Heart right ventricle (tissue), 16 donors: Measurements from ENCODE around the gene MCIDAS. TPM values are rescaled to one million over a fixed set of nuclear protein-coding genes. Genes with fewer than 3 reads are reported as not detected.
A peak's percentile ranks its signal among the peaks of the same experiment; 100 is the strongest.

Source experiments
- ATAC-seq, 8 donors: fragments of 200-7000 bp; cut with Tn5 transposase; one replicate each; pipeline ENCODE4 v1.9.1; 2020; ENCODE audit warnings: mild to moderate bottlenecking in 8 of 8, moderate library complexity in 8 of 8, moderate number of reproducible peaks in 1 of 8
- DNase-seq, 2 donors: peaks; one replicate each; pipeline ENCODE4 v3.0.0-alpha.2; 2020
- H3K27ac ChIP-seq, 10 donors: fragments of 200-600 bp; sonication (generic) in 2 of 10; one replicate each; pipeline versions ENCODE4 v1.5.0 to v1.8.0; 2020 to 2022; ENCODE audit warnings: mild to moderate bottlenecking in 3 of 10
- H3K27me3 ChIP-seq, 7 donors: fragments of 200-600 bp; one replicate each; pipeline ENCODE4 v1.8.0; 2021 to 2022; ENCODE audit warnings: mild to moderate bottlenecking in 2 of 7
- H3K36me3 ChIP-seq, 9 donors: fragments of 200-600 bp; sonication (generic) in 1 of 9; one replicate each; pipeline versions ENCODE4 v1.5.0 to v1.8.0; 2020 to 2022; ENCODE audit warnings: mild to moderate bottlenecking in 2 of 9
- H3K4me1 ChIP-seq, 9 donors: fragments of 200-600 bp; sonication (generic) in 1 of 9; one replicate each; pipeline versions ENCODE4 v1.5.0 to v1.8.0; 2020 to 2022; ENCODE audit warnings: mild to moderate bottlenecking in 4 of 9
- H3K4me3 ChIP-seq, 10 donors: fragments of 200-600 bp; sonication (generic) in 2 of 10; one replicate each; pipeline versions ENCODE4 v1.5.0 to v1.8.0; 2020 to 2022; ENCODE audit warnings: mild to moderate bottlenecking in 7 of 10, moderate library complexity in 2 of 10
- H3K9me3 ChIP-seq, 11 donors: fragments of 200-600 bp in 10 of 11; sonication (generic) in 2 of 11; one replicate each; pipeline versions ENCODE4 v1.5.0 to v1.8.0; 2013 to 2022; ENCODE audit warnings: mild to moderate bottlenecking in 2 of 11, control low read depth in 1 of 11, moderate library complexity in 1 of 11
- CTCF ChIP-seq, 9 donors: fragments of 200-600 bp; sonication (generic) in 2 of 9; IDR thresholded peaks; one replicate each; pipeline versions ENCODE4 v1.5.0 to v1.8.0; 2021 to 2022; ENCODE audit warnings: antibody characterized with exemption in 9 of 9, mild to moderate bottlenecking in 5 of 9, moderate library complexity in 1 of 9
- whole genome bisulfite sequencing, 2 donors: extraction: QIAGEN DNeasy Blood & Tissue Kit; methylation state at CpG; one replicate each; pipeline ENCODE4 v1.1.7; 2013; ENCODE audit warnings: inconsistent platforms in 1 of 2; 5-methylcytosine and 5-hydroxymethylcytosine counted together
- intact Hi-C, 10 donors: fragments of 100-400 bp; cut with DNase I; formaldehyde crosslinking; loops; one replicate each; pipeline versions ENCODE4 v1.11.1 to v1.14.2; 2022
- microRNA-seq, 2 donors: library from miRNA; unstranded; fragments of <30 nt; microRNA quantifications; one replicate each; pipeline ENCODE4 v1.2.0, GENCODE V29; 2021
- polyA plus RNA-seq, 2 donors: library from polyadenylated mRNA; stranded (reverse); fragments of 200-250 nt; gene quantifications; one replicate each; pipeline ENCODE4 v1.2.3, GENCODE V29; 2013
- total RNA-seq, 10 donors: library from RNA; stranded (reverse); fragmentation: NEBNext Ultra II Directional in 3 of 10; extraction: Animal tissue kit (Norgen Biotek cat#: 25700) in 3 of 10; gene quantifications; one replicate each; pipeline versions ENCODE4 v1.2.1 to v1.2.4, GENCODE V29; 2021 to 2023
- donor health status: Arrhythmogenic right ventricular cardiomyopathy.
- donor health status: ischemic (EF 13 %, LVEDD 7.1; RV severe dilation, severe dysfunction).
- donor health status: healthy with polysubstance abuse.
- donor health status: DM: no; HTN: yes; CAD: no.
- donor health status: DM: no; HTN: no; CAD: no.
- donor health status: ischemic (EF 25% LVEDD 6.9; RV normal size, moderate dysfunction).
- donor health status: ischemic (EF 25% LVEDD 5.7; RV mildly dilated, moderate dysfunction).
- donor health status: healthy.
- donor health status: DM: yes; HTN: yes; CAD: no.
- donor health status: Ischemic cardiomyopathy.
- donor health status: ischemic (EF 35%, LVEDD 5.7; RV mildly dilated, moderate dysfunction).
- donor health status: nonischemic (EF 11% LVEDD 7.7; RV severe dilation, severe dysfunction).
- donor health status: DM: yes; HTN: yes; CAD: no.
- donor health status: PGD.
- donor health status: ischemic (EF 29% LVEDD 5.4; RV normal size, mild dysfunction).
- donor health status: nonischemic (EF 23%, LVEDD 6.1; RV moderate dilation, normal function).

Gene MCIDAS
- total and polyA plus RNA-seq, 12 donors, result not detected

- WGBS, 2 donors, result 5 to 6% methylated on average over 15 of the region's 15 CpGs
- intact Hi-C loops, result loop anchor here in 6 of 10 donors (5.0 to 10.0 kb wide), 5 partner anchors 53 to 533 kb away; partner anchors contain the start of genes MCIDAS (in 2 of the 6) and CCNO (in 1 of the 6)
These were observed 54.8 kb downstream of the MCIDAS start for GRCh38 chr5:55172051-55172899.

GRCh38 chr5:55171471-55171870, 55.6 kb downstream of the MCIDAS start:
- Histone ChIP-seq H3K27me3 (peaks cover 0 to 91% (median 47%) of the 10 kb centered on the region in 7 donors), H3K27ac (no peak overlapping the region), H3K9me3 (no peaks in the 10 kb centered on the region), H3K36me3 (peaks cover 0 to 2% (median 0%) of the 10 kb centered on the region in 9 donors), H3K4me3 (no peak overlapping the region), H3K4me1 (peaks cover 12 to 27% (median 24%) of the 10 kb centered on the region in 9 donors)
- no peak for TF ChIP-seq CTCF (IDR thresholded peaks at IDR 0.05)
- DNase-seq, result no peak
- WGBS, 2 donors, result 32 to 34% methylated on average over 2 of the region's 2 CpGs
- intact Hi-C loops, result loop anchor here in 6 of 10 donors (5.0 to 10.0 kb wide), 5 partner anchors 53 to 533 kb away; partner anchors contain the start of genes MCIDAS (in 2 of the 6) and CCNO (in 1 of the 6)
- no peak for ATAC-seq

More at GRCh38 chr5:55172051-55172899, 54.8 kb downstream of the MCIDAS start:
- DNase-seq, result peak in 1 of 2 donors; percentile 52
- Histone ChIP-seq H3K9me3 (no peaks in the 10 kb centered on the region), H3K36me3 (no peaks in the 10 kb centered on the region), H3K4me1 (peaks cover 12 to 34% (median 28%) of the 10 kb centered on the region in 9 donors), H3K27ac (no peak overlapping the region), H3K27me3 (peaks cover 0 to 91% (median 55%) of the 10 kb centered on the region in 7 donors), H3K4me3 (peak overlapping the region in 9 of 10 donors; percentile 34 to 63 (median 53))
- TF ChIP-seq CTCF (IDR thresholded peaks at IDR 0.05), result peak; percentile 76 to 91 (median 85)
- peak; percentile 65 to 94 (median 80) for ATAC-seq

Small RNAs within 50 kb of the gene (microRNA-seq; reads per million reads assigned to microRNA genes)
- gene MIR449A (0.51 to 1.2 reads per million in 2 donors), gene MIR449B (0 reads per million in 2 donors), gene MIR449C (0 reads per million in 2 donors)

Other genes with a start within 250 kb of the MCIDAS start
- 1 to 10 TPM in 2 of 10 donors, under 1 TPM in 7, not detected in 1; 0.13 to 2.0 (median 0.74) TPM for gene ESM1, start 241.7 kb downstream of the MCIDAS start, total RNA-seq
- under 1 TPM in 1 of 2 donors, not detected in 1; 0.72 TPM for gene ESM1, start 241.7 kb downstream of the MCIDAS start, polyA plus RNA-seq
- gene GZMK, start 203.1 kb downstream of the MCIDAS start, total RNA-seq, result 1 to 10 TPM in 2 of 10 donors, under 1 TPM in 4, not detected in 4; 0.17 to 6.0 (median 0.70) TPM
- under 1 TPM; 0.29 to 0.32 TPM for gene GZMK, start 203.1 kb downstream of the MCIDAS start, polyA plus RNA-seq
- gene GZMA, start 124.7 kb downstream of the MCIDAS start, total RNA-seq, result 10 to 100 TPM in 1 of 10 donors, 1 to 10 TPM in 1, under 1 TPM in 6, not detected in 2; 0.26 to 13.2 (median 0.70) TPM
- gene GZMA, start 124.7 kb downstream of the MCIDAS start, polyA plus RNA-seq, result 1 to 10 TPM in 1 of 2 donors, under 1 TPM in 1; 0.83 to 2.8 TPM
- gene GPX8, start 67.1 kb downstream of the MCIDAS start, total RNA-seq, result 10 to 100 TPM in 2 of 10 donors, 1 to 10 TPM in 8; 3.0 to 13.5 (median 6.0) TPM
- 10 to 100 TPM in 1 of 2 donors, 1 to 10 TPM in 1; 4.8 to 10.9 TPM for gene GPX8, start 67.1 kb downstream of the MCIDAS start, polyA plus RNA-seq
- gene CDC20B, start 54.1 kb downstream of the MCIDAS start, total RNA-seq, result not detected
- not detected for gene CDC20B, start 54.1 kb downstream of the MCIDAS start, polyA plus RNA-seq
- under 1 TPM in 2 of 10 donors, not detected in 8; 0.15 to 0.41 TPM for gene CCNO, start 6.3 kb upstream of the MCIDAS start, total RNA-seq
- under 1 TPM in 1 of 2 donors, not detected in 1; 0.07 TPM for gene CCNO, start 6.3 kb upstream of the MCIDAS start, polyA plus RNA-seq
- 10 to 100 TPM; 19.3 to 25.8 (median 21.7) TPM for gene DHX29, start 80.4 kb upstream of the MCIDAS start, total RNA-seq
- gene DHX29, start 80.4 kb upstream of the MCIDAS start, polyA plus RNA-seq, result 10 to 100 TPM in 1 of 2 donors, 1 to 10 TPM in 1; 7.6 to 10.0 TPM
- 10 to 100 TPM; 58.5 to 69.9 (median 62.4) TPM for gene MTREX, start 80.7 kb upstream of the MCIDAS start, total RNA-seq
- 10 to 100 TPM; 17.9 to 24.6 TPM for gene MTREX, start 80.7 kb upstream of the MCIDAS start, polyA plus RNA-seq